ENCODE results near the gene COX6B2.
"Not testable (repeated sequence)": the region's sequence is repeated elsewhere in the genome, so short reads cannot be mapped to it uniquely, and the experiment has no call there.

COX6B2 gene

DNA sequence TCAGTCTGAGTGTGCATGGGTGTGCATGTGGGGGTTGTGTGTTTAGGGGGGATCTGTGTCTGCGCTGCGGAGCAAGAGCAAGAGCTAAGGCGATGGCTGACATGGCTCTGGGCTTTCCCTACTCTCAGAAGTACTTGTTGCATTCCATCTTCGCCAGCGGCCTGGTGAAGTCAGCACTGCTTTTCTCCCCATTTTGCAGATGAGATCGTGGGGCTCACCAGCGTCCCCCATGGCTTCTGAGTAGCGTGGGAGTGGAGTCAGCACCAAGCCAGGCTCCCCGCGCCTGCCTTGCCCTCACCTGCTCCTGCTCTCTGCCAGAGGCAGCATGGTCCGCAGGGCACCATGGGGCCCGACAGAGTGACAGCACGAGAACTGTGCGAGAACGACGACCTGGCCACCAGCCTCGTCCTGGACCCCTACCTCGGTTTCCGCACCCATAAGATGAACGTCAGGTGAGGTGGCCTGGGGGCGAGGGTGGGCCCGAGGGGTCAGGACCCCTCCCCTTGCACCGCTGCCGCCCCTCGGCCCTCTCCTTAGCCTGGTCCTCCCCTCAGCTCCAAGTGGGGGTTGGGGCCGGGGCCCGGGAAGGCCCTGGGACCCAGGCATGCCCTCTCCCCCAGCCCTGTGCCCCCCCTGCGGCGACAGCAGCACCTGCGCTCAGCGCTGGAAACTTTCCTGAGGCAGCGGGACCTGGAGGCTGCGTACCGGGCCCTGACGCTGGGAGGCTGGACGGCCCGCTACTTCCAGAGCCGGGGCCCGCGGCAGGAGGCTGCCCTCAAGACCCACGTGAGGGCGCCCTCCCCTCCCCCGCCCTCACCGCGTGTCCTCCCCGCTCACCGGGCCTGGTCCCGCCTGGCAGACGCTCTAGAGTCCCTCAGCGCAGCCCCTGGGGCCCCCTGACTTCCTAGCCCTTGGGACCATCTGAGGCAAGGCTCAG is 12.7 kb downstream of the COX6B2 start:
- no peak for DNase-seq

DNA sequence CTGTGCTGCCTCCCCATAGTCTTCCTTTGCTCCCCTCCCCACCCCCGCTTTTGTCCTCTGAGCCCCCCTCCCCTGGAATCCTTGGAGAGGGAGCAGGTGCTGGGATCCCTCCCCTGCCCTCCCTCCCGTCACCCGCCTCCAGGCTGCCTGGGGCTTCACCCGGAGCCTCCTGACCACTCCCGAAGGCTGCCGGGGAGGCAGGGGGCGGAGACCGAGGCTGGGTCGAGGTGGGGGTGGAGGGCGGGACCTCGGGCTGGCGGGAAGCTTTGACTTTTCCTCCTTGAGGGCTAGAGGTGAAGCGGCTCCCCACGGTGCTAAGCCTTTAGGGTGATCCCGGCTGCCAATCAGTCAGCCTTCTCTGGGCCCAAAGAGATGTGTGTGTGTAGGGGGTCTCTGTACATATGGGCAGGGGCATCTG is 13.3 kb downstream of the COX6B2 start:
- DNase-seq, result peak; percentile 76 to 84

DNA sequence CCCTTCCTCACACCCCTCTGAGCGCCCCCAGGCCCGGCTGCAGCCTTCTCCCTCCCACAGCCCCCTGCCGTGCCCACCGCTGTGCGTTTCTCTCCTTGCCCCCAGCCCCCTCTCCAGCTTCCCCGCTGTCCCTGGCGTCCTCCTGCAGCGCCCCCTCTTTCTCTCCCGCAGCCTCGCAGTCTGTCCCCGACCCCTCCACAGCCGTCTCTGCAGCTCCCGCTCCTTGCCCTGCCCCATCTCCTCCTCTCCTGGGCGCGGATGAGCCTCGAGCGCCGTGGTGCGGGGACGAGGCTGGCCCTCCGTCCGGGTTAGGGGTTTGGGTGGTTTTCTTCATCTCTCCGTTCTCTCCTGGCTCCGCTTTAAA is 13.8 kb downstream of the COX6B2 start:
- DNase-seq, result peak in 1 of 2 experiments; percentile 53

DNA sequence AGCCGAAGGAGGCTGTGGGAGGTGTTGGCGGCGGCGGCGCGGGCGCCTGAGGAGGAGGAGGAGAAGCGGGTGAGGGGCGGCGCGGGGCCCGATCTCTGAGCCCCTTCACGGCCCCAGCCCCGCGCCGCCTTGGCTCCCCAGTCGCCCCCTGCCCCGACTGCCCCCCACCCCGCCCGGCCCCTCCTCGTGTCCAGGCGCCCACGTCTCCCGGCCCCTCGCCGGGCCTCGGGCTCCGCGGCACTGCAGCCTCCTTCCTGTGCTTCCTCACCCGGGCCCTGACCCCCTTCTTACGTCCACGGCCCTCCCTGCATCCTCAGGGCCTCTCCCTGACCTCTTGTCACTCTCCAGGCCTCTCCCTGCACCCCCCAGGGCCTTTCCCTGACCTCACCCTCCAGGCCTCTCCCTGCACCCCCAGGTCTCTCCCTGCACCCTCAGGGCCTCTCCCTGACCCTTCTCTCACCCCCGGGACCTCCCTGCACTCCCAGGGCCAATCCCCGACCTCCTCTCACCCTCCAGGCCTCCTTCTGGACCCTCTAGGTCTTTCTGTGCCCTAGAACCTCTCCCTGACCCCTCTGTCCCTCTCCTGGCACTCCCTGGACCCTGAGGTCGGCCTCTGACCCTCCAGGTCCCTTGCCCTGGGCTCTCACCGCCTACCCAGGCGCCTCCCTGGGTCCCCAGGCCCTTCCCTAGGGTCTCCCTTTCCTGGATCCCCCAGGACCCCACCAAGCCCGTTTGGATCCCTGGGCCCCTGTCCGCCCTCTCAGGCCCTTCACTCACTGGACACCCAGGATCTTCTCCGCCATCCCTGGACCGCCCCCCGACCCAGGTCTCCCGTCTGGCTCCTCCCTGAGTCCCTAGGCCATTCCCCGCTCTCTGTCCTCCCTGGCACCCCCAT is 14.4 kb downstream of the COX6B2 start:
- no peak for DNase-seq

DNA sequence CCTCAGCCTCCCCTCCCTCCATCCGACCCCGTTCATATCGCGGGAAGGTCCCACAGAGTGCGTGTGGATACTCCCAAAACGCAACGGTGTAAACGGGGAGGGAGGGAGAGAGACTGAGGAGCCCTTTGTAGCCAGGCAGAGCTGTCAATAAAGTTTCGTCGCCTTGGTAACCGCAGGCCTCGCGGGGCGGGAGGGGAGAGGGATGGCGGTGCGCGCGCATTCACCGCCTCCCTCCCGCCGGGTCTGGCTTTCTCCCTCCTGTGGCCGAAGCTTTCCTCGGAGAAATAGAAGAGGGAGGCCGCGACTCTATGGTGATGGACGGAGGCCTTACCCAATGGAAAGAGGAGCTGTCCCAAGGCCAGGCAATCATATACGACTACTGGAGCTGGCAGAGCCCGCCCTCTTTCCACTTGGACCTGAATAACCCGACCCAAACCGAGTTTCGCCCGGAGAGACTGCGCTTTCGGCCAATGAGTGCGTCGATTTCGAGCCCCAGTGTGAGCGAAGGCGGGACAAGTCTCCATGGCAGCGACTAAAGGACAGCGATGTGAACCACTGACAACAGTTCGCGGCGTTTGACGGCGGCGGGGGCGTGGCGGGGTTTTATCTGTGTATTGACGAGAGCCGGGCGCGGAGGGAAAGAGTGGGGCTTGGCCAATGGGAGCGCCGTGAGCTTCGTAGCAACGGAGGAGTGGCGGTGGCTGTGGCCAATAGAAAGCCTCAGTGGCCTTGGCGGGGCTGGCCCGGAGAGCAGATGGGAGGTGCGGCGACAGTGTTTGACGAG is 15.2 kb downstream of the COX6B2 start, which contains the start of gene KMT5C:
TSS of gene KMT5C (plus strand) at position 772 of the 784 bp plus-strand sequence. CDS start 2,061 bp downstream, outside the sequence.
- peak; percentile 100 for DNase-seq

DNA sequence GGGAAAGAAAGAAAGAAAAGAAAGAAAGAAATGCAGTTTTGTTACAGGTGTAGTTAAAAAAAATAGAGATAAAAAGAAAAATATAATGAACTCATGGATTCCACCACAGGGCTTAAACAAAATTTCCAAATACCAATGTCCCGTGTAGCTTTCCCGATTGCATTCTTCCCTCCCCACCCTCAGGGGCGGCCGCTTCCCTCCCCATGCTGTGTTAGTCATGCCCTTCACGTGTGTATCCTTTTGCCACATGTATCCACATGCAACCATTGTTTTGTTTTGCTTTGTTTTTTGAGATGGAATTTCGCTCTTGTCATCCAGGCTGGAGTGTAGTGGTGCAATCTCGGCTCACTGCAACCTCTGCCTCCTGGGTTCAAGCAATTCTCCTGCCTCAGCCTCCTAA is 18.4 kb downstream of the COX6B2 start:
- DNase-seq, result no peak

DNA sequence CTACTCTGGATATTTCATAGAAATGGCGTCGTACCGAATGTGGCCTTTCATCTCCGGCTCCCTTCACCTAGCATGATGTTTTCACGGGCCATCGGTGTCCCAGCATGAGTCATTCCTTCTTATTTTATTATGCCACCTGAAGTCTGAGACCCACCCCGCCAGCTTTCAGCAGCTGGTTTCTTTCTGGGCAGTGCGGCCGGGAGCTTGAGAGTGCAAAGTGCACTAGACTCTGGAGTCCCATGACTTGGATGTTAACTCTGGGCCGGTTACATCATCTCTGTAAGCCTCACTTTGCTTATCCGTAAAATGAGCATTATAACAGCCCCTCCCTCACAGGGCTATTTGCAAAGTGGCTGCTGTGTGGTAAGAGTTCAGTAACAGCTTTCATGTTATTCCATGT is 20.6 kb downstream of the COX6B2 start:
- DNase-seq, result no peak

DNA sequence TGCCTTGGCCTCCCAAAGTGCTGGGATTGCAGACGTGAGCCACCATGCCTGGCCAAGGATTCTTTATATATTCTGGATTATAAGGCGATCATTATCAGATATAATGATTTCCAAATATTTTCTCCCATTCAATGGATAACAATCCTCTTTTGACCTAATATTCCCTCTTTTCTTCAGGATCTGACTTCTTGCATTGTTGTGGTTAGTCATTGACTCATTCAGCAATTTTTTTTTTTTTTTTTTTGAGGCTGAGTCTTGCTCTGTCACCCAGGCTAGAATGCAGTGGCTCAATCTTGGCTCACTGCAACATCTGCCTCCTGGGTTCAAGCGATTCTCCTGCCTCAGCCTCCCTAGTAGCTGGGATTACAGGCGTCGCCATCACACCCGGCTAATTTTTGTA is 24.7 kb downstream of the COX6B2 start:
- not testable (repeated sequence) for DNase-seq

DNA sequence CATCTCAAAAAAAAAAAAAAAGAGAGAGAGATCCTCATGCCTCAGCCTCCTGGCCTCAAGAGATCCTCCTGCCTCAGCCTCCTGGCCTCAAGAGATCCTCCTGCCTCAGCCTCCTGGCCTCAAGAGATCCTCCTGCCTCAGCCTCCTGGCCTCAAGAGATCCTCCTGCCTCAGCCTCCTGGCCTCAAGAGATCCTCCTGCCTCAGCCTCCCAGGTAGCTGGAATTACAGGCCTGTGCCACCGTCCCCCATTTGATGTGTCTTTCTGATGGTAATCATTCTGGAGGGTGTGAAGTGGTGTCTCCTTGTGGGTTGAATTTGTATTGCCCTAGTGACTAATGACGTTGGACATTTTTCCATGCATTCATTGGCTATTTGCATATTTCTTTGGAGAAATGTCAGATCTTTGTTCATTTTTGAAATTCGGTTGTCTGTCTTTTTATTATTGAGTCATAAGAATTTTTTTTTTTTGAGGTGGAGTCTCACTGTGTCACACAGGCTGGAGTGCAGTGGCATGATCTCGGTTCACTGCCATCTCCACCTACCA is 25.7 kb downstream of the COX6B2 start:
- DNase-seq, result not testable (repeated sequence)

DNA sequence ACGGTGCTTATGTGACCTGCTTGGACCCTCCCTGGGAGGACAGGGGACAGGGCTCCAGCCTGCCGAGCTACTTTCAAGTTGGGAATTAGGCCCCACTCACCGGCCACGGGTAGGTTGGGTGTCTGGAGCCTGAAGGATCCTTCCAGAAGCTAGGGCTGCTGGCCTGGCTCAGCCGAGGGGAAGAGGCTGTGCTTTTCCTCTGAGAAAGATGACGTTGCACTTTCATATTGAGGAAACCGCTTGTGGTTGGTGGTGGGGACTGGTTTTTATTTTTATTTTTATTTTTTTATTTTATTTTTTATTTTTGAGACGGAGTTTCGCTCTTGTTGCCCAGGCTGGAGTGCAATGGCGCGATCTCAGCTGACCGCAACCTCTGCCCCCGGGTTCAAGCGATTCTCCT is 29.3 kb downstream of the COX6B2 start, which contains the start of gene TMEM150B:
TSS of gene TMEM150B (minus strand) at position 170 of the 400 bp plus-strand sequence. CDS start 4,305 bp downstream, outside the sequence.
- DNase-seq, result no peak

DNA sequence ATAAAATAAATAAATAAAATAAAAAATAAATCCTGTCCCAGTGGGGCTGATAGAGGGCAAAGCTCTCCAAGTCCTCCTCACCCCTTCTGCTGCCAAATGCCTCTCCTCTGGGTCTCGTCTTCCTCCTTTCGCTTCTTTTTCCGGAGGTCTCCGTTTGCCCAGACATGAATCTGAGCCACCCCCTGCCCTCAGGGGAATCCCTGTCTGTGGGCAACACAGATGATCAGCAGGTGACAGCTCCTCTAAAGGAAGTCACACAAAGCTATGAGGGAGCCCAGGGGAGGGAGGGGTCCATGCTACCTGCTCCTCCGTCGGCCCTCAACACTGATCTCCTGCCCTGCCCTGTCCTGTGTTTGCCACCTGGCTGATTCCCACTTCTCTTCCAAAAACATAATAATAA is 29.9 kb downstream of the COX6B2 start:
- DNase-seq, result no peak

DNA sequence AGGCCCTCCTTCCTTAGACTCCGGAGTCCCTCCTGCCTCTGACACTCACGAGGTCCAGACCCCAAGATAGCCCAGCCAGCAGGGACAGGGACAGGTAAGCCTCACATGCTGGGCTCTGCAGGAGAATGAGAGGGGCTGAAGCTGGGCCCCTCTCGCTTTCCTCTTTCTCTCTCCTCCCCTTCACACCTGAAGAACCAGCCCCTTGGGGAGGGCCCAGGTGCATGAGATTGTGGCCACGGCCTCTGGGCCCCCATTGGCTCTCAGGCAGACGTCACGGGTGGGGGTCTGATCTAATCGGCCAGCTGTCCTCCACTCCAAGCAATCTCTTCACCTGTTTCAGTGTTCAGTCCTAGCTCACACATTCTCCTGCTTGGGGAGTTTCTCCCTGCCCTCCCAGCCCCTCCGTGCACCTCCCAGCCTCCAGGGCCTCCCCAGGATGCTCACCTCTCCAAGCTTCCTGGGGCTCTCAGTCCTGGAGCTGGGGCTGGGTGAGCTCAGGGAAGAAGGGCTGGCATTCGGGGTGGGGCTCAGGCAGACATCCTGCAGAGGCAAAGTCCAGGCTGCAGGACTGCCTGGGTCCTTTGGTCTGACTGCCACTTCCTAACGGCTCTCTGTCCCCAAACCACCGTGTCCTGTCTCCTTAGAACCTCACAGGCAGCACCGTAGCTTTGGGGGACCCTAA is 32.2 kb downstream of the COX6B2 start:
- no peak for DNase-seq

DNA sequence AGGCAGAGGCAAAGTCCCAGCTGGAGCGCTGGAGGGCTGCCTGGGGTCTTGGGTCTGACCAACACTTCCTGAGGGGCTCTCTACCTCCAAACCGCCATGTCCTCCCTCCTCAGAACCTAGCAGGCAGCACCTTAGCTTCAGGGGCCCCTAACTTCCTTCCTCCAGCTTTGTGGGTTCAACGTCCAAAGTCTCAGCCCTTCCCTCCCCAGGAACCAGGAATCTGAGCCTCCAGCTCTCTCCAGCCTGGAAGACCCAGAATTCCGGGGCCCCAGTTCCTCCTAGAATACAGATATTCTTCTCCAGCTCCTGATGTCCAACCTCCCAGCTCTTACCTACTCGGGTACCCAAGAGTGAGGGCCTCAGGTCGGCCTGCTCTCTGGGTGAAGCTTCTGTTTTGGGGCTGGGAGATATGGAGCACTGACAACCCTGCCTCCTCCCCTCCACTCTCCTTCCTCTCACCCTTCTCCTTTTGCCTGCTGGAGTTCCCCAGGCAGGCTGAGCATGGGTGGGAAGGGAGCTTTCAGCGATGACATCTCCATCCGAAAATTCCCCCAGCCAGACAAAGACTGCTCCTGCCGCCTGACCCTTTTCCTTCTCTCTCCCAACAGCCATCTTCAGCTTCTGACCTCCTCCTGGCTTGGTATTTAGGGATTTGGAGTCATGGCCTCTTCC is 32.9 kb downstream of the COX6B2 start:
- DNase-seq, result no peak

DNA sequence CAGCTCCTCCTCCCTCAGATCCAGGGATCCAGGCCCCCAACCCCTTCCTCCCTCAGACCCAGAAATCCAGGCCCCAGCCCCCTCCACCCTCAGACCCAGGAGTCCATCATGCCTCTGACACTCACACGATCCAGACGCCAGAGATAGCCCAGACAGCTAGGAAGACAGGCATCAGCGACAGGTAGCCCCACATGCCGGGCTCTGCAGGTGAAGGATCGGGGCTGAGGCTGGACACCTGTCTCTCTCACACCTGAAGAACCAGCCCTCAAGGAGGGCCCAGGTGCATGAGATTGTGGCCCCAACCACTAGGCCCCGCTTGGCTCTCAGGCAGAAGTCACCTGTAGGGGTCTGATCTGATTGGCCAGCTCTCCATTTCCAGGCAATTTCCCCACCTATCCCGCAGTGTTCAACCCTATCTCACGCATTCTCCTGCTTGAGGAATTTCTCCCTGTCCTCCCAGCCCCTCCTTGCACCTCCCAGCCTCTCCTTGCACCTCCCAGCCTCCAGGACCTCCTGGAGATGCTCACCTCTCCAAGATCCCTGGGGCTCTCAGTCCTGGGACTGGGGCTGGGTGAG is 33.6 kb downstream of the COX6B2 start:
- no peak for DNase-seq

DNA sequence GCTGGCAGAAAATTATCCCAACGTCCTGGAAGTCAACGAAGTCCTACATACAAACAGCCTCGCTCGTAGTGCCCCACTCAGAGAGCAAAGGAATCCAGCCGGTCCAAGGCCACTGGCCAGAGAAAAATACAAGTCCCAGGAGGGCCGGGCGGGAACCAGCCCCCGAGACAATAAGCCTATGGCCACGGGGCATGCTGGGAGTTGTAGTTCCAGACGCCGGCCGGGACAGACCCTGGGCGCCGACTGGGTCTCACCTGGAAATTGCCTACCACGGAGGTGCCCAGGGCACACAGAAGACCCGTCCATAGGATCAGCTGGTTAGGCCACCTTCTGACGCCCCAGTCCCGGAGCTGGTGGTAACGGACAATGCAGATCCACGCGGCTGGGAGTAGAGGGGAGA is 34.7 kb downstream of the COX6B2 start:
- peak; percentile 16 to 37 for DNase-seq

DNA sequence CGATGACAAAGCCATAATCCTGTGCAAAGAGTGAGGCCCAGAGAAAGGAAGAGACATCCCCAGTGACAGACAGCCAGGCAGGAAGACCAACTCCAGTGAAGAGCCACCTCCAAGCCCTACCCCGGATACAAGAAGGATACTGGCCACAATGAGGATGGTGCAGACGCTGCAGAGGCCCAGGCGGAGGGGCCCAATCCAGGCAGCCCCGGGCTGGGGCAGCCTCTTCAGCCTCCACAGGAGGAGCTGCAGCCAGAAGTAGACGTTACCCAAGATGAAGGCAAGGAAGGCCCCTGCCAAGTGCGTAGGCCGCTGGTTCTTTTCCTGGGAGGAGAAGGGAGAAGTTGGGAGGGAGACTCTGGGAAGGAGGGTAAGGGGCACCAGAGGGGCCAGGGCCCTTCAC is 37.9 kb downstream of the COX6B2 start:
- DNase-seq, result no peak

DNA sequence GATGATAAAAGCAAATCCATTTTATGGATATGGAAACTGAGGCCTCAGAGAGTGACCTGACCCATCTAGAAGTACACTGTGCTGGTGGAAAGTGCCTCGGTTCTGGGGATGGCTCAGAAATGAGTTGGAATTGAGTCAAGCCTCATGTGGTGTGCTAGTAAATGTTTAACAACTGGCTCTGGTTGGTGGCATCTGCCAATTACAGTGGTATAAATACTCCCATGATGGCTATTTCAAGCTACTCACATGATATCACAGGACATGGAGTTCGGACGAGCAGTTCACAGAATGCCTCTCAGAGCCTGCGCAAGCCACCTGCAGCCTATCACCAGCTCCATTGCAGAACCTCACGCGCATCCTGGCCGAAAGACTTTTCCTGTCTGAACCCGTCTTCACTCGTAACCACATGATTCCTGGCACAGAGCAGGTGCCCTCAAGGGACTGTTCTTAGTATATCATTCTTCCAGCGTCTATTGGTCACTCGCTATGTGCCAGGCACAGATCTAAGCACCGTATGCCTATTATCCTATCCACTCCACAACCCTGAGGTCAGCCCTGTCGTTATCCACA is 38.5 kb downstream of the COX6B2 start:
- DNase-seq, result no peak

DNA sequence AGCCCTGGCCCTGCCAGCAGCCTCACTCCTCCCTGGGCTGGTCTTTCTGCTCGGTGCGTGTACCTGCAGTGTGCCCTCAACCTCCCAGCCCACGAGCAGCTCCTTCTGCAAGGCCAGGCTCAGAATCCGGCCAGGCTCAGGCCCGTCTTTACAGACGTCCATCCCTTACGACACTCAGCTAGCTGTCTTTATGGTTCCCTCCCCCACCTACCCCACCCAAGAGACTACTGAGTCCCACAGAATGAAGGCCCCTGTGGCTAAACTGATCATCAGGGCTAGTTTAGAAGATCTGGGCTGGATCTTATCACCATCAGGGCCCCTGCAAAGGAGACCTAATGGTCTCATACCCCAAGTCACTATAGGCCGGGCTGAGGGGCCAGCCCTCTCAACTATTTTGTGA is 40.1 kb downstream of the COX6B2 start:
- DNase-seq, result no peak

DNA sequence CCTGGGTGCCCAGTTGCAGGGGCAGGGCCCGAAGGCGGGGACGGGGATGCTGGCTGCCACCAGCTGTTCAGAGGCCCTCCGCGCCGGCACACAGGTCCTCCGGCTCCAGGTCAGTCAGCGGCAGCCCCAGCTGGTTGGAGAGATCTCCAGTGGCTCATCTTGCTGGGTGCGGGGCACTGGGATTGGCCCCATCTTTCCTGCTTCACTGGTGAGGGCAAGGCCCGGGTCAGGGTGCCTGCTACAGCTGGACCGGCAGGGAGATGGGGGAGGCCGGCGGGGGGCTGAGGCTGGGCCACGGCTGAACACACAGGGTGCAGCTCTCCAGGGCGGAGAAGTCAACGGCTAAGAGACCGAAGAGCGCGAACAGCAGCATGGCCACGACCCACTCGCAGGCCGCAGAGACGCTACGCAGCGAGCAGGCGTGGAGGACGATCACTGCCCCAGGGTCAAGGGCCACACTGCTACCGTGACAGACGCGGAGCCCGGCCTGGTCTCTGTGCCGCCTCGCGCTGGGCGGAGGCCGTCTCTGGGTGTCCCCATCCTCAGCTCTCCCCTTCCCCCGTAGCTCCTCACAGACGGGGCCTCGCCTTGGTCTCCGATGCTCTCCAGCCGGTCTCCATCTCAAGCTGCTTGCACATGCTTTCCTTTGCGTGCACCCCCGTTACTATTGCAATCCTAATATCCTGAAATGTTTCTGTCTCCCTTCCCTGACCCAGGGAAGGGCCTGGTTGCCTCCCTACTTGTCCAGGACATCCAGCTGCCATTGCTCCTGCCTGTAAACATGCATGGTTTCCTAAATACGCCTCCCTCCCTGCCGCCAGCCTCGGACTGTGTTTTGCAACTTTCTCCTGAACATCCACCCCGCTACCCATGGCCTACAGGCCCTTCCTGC is 41.7 kb downstream of the COX6B2 start:
- DNase-seq, result no peak
